A549 (cell line): ENCODE results near the gene GRIN2D. TPM values are rescaled to one million over a fixed set of nuclear protein-coding genes. Genes with fewer than 3 reads are reported as not detected.
"Not testable (repeated sequence)": the region's sequence is repeated elsewhere in the genome, so short reads cannot be mapped to it uniquely, and the experiment has no call there.

ENCODE experiments used
- ATAC-seq, 2 experiments: fragments of 200-7000 bp in 1 of 2; fragments of >200 bp in 1 of 2; cut with Nextera tagmentation in 1 of 2; cut with Tn5 transposase in 1 of 2; 3 replicates each; pipeline versions ENCODE4 v1.8.0 to v1.9.1; 2018 to 2020; ENCODE audit warnings: mild to moderate bottlenecking in 1 of 2, moderate library complexity in 1 of 2
- CTCF ChIA-PET: fragments of 300-600 bp; sonication (Branson Sonifier 250); formaldehyde crosslinking; extraction: SDS; loops from one replicate; lab custom pipeline; 2021; ENCODE audit warnings: antibody characterized with exemption, inconsistent platforms; lab: Yijun Ruan, JAX
- POLR2A ChIA-PET: fragments of 350-600 bp; formaldehyde crosslinking; extraction: SDS; loops from one replicate; lab custom pipeline; 2021; ENCODE audit warnings: antibody characterized with exemption, inconsistent platforms; lab: Yijun Ruan, JAX
- DNase-seq, 2 experiments: peaks; one replicate each; pipeline versions ENCODE4 v3.0.0 to v3.0.0-alpha.2; 2011 to 2016; ENCODE audit warnings: low read depth in 1 of 2, low spot score in 1 of 2
- FAIRE-seq: peaks from 2 replicates; lab custom pipeline; 2011; peaks lifted over from hg19 to GRCh38; lab: Jason Lieb, UNC
- H3K27ac ChIP-seq, 2 experiments: fragments of >200 bp; sonication (Bioruptor Twin); formaldehyde crosslinking; 3 replicates each; pipeline ENCODE4 v1.5.1; 2016 to 2017
- H3K4me1 ChIP-seq: fragments of >200 bp; sonication (Bioruptor Twin); formaldehyde crosslinking; 3 replicates; pipeline ENCODE4 v1.6.1; 2016
- H3K4me2 ChIP-seq: fragments of >200 bp; sonication (Bioruptor Twin); formaldehyde crosslinking; 3 replicates; pipeline ENCODE4 v1.6.1; 2016
- H3K4me3 ChIP-seq: fragments of >200 bp; sonication (Bioruptor Twin); formaldehyde crosslinking; 3 replicates; pipeline ENCODE4 v1.5.1; 2016
- H3K9me3 ChIP-seq: fragments of >200 bp; sonication (Bioruptor Twin); formaldehyde crosslinking; 3 replicates; pipeline ENCODE4 v1.6.1; 2016
- CBX2 ChIP-seq: fragments of 200-600 bp; sonication (generic); IDR thresholded peaks from 2 replicates; pipeline ENCODE4 v1.6.1; 2016; ENCODE audit warnings: low read depth, mild to moderate bottlenecking, borderline replicate concordance
- CHD2 ChIP-seq: fragments of 150-350 bp; IDR thresholded peaks from 2 replicates; pipeline ENCODE4 v1.6.1; 2014; ENCODE audit warnings: low read length; ENCODE audit not compliant: partially characterized antibody
- EP300 ChIP-seq, 2 experiments: fragments of >200 bp; sonication (Bioruptor Twin); formaldehyde crosslinking; IDR thresholded peaks; 2 replicates in 1 of 2; 3 replicates in 1 of 2; pipeline ENCODE4 v1.6.1; 2016 to 2017
- FOSL2 ChIP-seq, 2 experiments: fragments of 450-650 bp in 1 of 2; fragments of >200 bp in 1 of 2; sonication (Bioruptor Twin) in 1 of 2; formaldehyde crosslinking; IDR thresholded peaks; 2 replicates each; pipeline versions ENCODE4 v1.5.0 to v1.6.1; 2016 to 2020; ENCODE audit warnings: mild to moderate bottlenecking in 1 of 2, moderate library complexity in 1 of 2
- GATA3 ChIP-seq: IDR thresholded peaks from 2 replicates; pipeline ENCODE4 v1.6.1; 2012; ENCODE audit warnings: borderline replicate concordance
- HDAC2 ChIP-seq: fragments of 200-600 bp; sonication (generic); IDR thresholded peaks from 2 replicates; pipeline ENCODE4 v1.6.1; 2016
- MAFK ChIP-seq: fragments of 450-650 bp; IDR thresholded peaks from 2 replicates; pipeline ENCODE4 v1.6.1; 2014; ENCODE audit not compliant: partially characterized antibody
- MAX ChIP-seq: IDR thresholded peaks from 2 replicates; pipeline ENCODE4 v1.6.1; 2012
- NR3C1 ChIP-seq: fragments of >200 bp; sonication (Bioruptor Twin); formaldehyde crosslinking; IDR thresholded peaks from 3 replicates; pipeline ENCODE4 v1.6.1; 2017
- SMC3 ChIP-seq: fragments of >200 bp; sonication (Bioruptor Twin); formaldehyde crosslinking; IDR thresholded peaks from 3 replicates; pipeline ENCODE4 v1.6.1; 2018; ENCODE audit warnings: inconsistent platforms
- SREBF2 ChIP-seq: fragments of 450-650 bp; IDR thresholded peaks from 2 replicates; pipeline ENCODE4 v1.6.1; 2014; ENCODE audit warnings: mild to moderate bottlenecking, moderate library complexity
- ZSCAN20 ChIP-seq: fragments of 250-450 bp; sonication (Bioruptor Pico); IDR thresholded peaks from 2 replicates; pipeline ENCODE4 v1.8.0; 2022; ENCODE audit warnings: mild to moderate bottlenecking, moderate library complexity
- WGBS: methylation state at CpG from one replicate; pipeline ENCODE4 v1.1.6; 2017; ENCODE audit errors: missing lambda C conversion rate; 5-methylcytosine and 5-hydroxymethylcytosine counted together
- polyA plus RNA-seq, 4 experiments: library from polyadenylated mRNA; depleted of rRNA in 3 of 4; stranded (reverse); fragments of >200 nt; fragmentation: RNase III in 1 of 4; extraction: RNeasy Plus Mini Kit Qiagen cat#74134 plus additional on column Dnase treatment in 1 of 4; gene quantifications; 2 replicates in 3 of 4; 3 replicates in 1 of 4; pipeline ENCODE4 v1.2.3, GENCODE V29; 2011 to 2017
- TF ChIP-seq, protein P1 (sequence below): fragments of >200 bp; sonication (Bioruptor Twin); formaldehyde crosslinking; IDR thresholded peaks from 3 replicates; pipeline ENCODE4 v1.6.1; 2016
- TF ChIP-seq, protein P2 (sequence below): fragments of 150-350 bp; IDR thresholded peaks from 2 replicates; pipeline ENCODE4 v1.6.1; 2014; ENCODE audit warnings: low read depth, mild to moderate bottlenecking, low read length

Gene GRIN2D
- polyA plus RNA-seq, 2 of the 4 experiments (the other 2 are of a cell fraction): 2.6 to 6.3 TPM

DNA sequence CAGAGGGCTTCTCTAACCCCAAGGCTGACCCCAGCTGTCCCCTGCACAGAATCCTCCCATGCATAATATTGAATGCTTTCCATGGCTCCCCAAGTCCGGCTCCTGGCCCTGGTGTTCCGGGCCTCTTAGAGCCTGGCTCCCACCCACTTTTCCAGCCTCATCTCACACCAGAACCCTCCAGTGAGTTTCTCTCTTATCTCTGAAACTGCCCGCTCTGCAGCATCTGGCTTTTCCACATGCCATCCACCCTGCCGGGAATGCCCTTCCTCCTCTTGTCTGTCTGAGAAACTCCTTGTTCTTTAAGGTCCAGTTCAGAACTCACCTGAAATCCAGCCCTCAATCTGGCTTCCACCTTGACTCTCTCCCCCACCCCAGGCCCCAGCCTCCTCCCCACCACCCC is 22.5 kb upstream of the GRIN2D start:
- Histone ChIP-seq H3K4me1 (peaks cover 23% of the 10 kb centered on the region), H3K27ac (peak overlapping the region in 1 of 2 experiments; percentile 81; a peak in 3 of 6 replicates), H3K9me3 (no peaks in the 10 kb centered on the region), H3K4me2 (no peak overlapping the region), H3K4me3 (no peak overlapping the region)
- no peak for ATAC-seq
- ChIA-PET POLR2A (no interaction called here), CTCF (interaction anchor here (0.6 to 6.7 kb wide), 9 partner anchors 10 to 619 kb away, joined by 3 to 54 read pairs (median 3); partner anchors contain the start of gene KDELR1)
- TF ChIP-seq CHD2 (no peak), GATA3 (no peak), EP300 (IDR thresholded peaks at IDR 0.05) (no peak)
- TF ChIP-seq, protein P1, sequence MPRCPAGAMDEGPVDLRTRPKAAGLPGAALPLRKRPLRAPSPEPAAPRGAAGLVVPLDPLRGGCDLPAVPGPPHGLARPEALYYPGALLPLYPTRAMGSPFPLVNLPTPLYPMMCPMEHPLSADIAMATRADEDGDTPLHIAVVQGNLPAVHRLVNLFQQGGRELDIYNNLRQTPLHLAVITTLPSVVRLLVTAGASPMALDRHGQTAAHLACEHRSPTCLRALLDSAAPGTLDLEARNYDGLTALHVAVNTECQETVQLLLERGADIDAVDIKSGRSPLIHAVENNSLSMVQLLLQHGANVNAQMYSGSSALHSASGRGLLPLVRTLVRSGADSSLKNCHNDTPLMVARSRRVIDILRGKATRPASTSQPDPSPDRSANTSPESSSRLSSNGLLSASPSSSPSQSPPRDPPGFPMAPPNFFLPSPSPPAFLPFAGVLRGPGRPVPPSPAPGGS: no peak
- no peak for FAIRE-seq
- DNase-seq: no peak
- 95% methylated on average over 4 of the region's 4 CpGs for WGBS

- ATAC-seq (no peak), FAIRE-seq (no peak), DNase-seq (no peak)
- ChIA-PET CTCF (interaction anchor here (0.6 to 6.7 kb wide), 10 partner anchors 9 to 619 kb away, joined by 3 to 54 read pairs (median 4); partner anchors contain the start of gene KDELR1), POLR2A (no interaction called here)
- no peak for TF ChIP-seq CBX2
- no peak for TF ChIP-seq MAX
- TF ChIP-seq SREBF2: no peak
- TF ChIP-seq, protein P2, sequence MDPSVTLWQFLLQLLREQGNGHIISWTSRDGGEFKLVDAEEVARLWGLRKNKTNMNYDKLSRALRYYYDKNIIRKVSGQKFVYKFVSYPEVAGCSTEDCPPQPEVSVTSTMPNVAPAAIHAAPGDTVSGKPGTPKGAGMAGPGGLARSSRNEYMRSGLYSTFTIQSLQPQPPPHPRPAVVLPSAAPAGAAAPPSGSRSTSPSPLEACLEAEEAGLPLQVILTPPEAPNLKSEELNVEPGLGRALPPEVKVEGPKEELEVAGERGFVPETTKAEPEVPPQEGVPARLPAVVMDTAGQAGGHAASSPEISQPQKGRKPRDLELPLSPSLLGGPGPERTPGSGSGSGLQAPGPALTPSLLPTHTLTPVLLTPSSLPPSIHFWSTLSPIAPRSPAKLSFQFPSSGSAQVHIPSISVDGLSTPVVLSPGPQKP: no peak
- TF ChIP-seq FOSL2 (IDR thresholded peaks at IDR 0.05): no peak
- TF ChIP-seq FOSL2 (CRISPR knock-in tag; IDR thresholded peaks at IDR 0.05): no peak
- no peak for TF ChIP-seq NR3C1
- TF ChIP-seq HDAC2: no peak
- TF ChIP-seq ZSCAN20 (CRISPR knock-in tag): no peak
- TF ChIP-seq SMC3: no peak
- peaks cover 23% of the 10 kb centered on the region for H3K4me1 ChIP-seq
- H3K9me3 ChIP-seq: no peaks in the 10 kb centered on the region
- peak overlapping the region in 1 of 2 experiments; percentile 81; a peak in 3 of 6 replicates for H3K27ac ChIP-seq
- 86% methylated on average over 7 of the region's 7 CpGs for WGBS
- no peak overlapping the region for H3K4me3 ChIP-seq
- no peak overlapping the region for H3K4me2 ChIP-seq
Observed at GRCh38 chr19:48371367-48371766, 22.1 kb upstream of the GRIN2D start.

GRCh38 chr19:48371771-48372170 is 21.7 kb upstream of the GRIN2D start:
- WGBS: 88% methylated on average over 5 of the region's 5 CpGs
- CTCF ChIA-PET: interaction anchor here (0.6 to 6.7 kb wide), 8 partner anchors 8 to 217 kb away, joined by 3 to 54 read pairs (median 4); partner anchors contain the start of genes KDELR1, SYNGR4 and TMEM143

DNA sequence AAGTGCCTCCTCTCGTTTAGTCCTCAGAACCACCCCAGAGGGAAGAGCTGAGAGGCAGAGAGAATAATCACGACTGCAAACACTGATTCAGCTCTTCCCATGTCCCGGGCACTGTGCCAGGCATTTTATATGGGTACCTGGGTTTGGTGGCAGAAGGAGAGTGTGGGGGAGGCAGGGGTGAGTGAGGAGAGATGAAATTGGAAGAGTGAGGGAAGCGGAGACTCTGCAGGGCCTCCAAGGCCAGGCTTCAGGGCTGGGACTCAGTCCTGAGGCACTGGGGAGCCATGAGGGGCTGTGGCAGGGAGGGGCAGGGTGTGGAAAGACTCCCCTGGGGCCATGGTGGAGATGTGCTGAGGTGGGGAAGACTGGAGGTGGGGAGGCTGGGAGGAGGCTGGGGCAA is 20.6 kb upstream of the GRIN2D start:
- Histone ChIP-seq H3K27ac (peak overlapping the region; percentile 64 to 81), H3K4me3 (no peak overlapping the region), H3K4me1 (peaks cover 23% of the 10 kb centered on the region), H3K4me2 (peak overlapping the region; percentile 63), H3K9me3 (no peaks in the 10 kb centered on the region)
- FAIRE-seq (peak; percentile 81), ATAC-seq (peak; percentile 17 to 51; a peak in 3 of 6 replicates), DNase-seq (peak in 1 of 2 experiments; percentile 68)
- peak; percentile 13 for TF ChIP-seq MAFK
- TF ChIP-seq NR3C1: no peak
- 16% methylated on average over 4 of the region's 4 CpGs for WGBS
- CTCF ChIA-PET: interaction anchor here (0.6 to 6.7 kb wide), 9 partner anchors 9 to 160 kb away, joined by 3 to 54 read pairs (median 4); partner anchors contain the start of genes KDELR1, SYNGR4 and TMEM143
- POLR2A ChIA-PET: interaction anchor here (1.7 to 2.0 kb wide), 2 partner anchors 9 to 18 kb away, joined by 10 read pairs; partner anchors contain the start of genes KDELR1, SYNGR4 and TMEM143

More at GRCh38 chr19:48371771-48372170, 21.7 kb upstream of the GRIN2D start:
- H3K9me3 ChIP-seq, FAIRE-seq, H3K4me3 ChIP-seq, DNase-seq, H3K4me2 ChIP-seq, ATAC-seq: not testable (repeated sequence)
- POLR2A ChIA-PET: interaction anchor here (2.0 kb wide), 1 partner anchor 19 kb away, joined by 10 read pairs; the partner anchor contains the start of gene KDELR1
- peaks cover 23% of the 10 kb centered on the region for H3K4me1 ChIP-seq
- peak overlapping the region; percentile 64 to 81; a peak in 4 of 6 replicates for H3K27ac ChIP-seq
